AG09319 (cell line): ENCODE measurements around the gene HELZ.

Source experiments
- DNase-seq: peaks from one replicate; pipeline ENCODE4 v3.0.0-alpha.2; 2010; ENCODE audit warnings: low read depth; ENCODE audit errors: extremely low read depth
- TF ChIP-seq, protein P1 (sequence below): IDR thresholded peaks from 2 replicates; pipeline ENCODE4 v1.5.1; 2011; ENCODE audit warnings: low read depth, mild to moderate bottlenecking, inconsistent platforms, low read length, moderate library complexity

HELZ gene

DNA sequence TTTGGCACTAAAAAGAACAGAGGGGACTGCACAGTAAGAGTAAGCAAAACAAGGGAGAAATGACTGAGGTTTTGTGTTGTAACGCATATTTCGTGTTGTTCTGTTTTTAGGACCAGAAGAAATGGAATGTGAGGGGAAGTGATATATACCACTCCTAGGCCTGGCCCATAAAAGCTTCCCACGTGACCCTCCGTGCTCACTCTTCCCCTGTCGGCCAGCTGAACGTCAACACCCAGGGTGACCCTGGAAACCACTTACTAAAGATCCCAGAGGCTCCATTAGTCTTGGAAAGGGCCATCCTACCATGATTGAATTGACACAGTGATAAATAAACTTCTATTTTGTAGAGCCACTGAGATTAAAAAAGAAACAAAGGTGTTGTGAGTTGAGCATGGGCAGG is 79.8 kb downstream of the HELZ start:
- TF ChIP-seq, protein P1, sequence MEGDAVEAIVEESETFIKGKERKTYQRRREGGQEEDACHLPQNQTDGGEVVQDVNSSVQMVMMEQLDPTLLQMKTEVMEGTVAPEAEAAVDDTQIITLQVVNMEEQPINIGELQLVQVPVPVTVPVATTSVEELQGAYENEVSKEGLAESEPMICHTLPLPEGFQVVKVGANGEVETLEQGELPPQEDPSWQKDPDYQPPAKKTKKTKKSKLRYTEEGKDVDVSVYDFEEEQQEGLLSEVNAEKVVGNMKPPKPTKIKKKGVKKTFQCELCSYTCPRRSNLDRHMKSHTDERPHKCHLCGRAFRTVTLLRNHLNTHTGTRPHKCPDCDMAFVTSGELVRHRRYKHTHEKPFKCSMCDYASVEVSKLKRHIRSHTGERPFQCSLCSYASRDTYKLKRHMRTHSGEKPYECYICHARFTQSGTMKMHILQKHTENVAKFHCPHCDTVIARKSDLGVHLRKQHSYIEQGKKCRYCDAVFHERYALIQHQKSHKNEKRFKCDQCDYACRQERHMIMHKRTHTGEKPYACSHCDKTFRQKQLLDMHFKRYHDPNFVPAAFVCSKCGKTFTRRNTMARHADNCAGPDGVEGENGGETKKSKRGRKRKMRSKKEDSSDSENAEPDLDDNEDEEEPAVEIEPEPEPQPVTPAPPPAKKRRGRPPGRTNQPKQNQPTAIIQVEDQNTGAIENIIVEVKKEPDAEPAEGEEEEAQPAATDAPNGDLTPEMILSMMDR = no peak
- DNase-seq = no peak

DNA sequence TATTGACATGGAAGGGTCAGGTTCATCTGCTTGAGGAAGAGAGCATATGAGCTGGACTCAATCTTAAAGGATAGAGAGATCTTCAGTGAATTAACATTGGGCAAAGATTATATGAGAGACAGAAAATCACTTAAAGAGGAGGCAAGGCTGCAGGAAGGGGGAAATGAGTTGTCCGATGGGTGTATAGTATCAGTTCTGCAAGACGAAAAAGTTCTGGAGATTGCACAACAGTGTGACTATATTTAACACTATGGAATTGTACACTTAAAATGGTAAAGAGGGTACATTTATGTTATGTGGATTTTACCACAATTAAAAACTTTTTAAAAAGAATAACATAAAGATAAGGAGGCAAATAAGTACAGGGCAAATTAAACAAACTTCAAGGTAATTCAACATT is 80.7 kb downstream of the HELZ start:
- TF ChIP-seq, protein P1 = no peak
- no peak for DNase-seq

DNA sequence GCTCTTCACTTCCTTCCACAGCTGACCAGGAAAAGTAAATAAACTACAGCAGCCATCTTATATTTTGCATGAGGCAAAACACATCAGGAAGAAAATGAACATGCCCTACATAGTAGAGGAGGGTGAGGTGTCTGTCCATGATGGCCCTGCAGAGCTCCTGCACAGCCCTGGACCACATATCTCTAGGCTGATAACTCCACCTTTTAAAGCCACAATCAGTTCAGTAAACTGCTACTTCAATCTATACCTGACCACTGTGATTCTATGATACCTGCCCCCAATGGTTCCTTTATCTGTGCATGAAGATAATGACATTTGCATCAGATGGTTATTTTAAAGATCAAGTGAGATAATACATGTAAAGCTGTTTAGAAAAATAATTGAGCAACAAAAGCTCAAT is 82.2 kb downstream of the HELZ start:
- DNase-seq = no peak
- TF ChIP-seq, protein P1 = no peak

DNA sequence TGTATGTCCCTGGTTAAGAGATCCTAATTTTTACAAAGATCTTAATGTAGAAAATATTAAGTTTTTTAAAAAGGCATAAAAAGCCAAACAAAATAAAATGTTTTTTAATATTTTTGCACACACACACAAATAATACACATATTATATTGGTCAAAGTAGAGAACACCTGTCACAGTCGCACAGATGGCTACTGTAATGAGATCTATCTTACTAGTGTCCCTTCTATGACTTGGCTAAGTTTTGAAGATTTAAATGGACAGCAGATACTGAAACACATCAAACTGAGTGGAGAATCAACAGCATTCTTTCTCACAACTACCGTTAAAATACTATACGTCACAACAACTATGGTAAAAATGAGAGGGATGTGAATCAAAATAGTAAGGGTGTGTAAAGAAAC is 83.4 kb downstream of the HELZ start:
- DNase-seq = no peak
- TF ChIP-seq, protein P1 = no peak

DNA sequence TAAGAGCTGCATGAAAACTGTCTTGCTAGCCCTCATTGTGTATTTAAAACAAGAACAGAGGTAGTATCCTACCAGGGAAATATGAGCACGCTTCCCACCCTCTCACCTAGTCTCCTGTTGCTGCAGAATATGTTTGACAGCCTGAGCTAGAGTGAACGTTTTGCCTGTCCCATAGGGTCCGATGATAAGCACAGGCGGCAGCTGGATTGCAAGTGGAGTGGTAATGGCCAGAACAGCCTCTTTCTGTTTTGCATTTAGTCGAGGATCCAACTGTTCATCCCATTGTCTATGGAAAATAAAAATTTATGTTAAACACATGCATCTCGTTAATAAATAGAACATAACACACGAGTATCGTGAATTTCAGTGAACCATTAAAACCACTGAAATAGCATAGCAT is 84.2 kb downstream of the HELZ start:
- DNase-seq = no peak
- TF ChIP-seq, protein P1 = no peak

DNA sequence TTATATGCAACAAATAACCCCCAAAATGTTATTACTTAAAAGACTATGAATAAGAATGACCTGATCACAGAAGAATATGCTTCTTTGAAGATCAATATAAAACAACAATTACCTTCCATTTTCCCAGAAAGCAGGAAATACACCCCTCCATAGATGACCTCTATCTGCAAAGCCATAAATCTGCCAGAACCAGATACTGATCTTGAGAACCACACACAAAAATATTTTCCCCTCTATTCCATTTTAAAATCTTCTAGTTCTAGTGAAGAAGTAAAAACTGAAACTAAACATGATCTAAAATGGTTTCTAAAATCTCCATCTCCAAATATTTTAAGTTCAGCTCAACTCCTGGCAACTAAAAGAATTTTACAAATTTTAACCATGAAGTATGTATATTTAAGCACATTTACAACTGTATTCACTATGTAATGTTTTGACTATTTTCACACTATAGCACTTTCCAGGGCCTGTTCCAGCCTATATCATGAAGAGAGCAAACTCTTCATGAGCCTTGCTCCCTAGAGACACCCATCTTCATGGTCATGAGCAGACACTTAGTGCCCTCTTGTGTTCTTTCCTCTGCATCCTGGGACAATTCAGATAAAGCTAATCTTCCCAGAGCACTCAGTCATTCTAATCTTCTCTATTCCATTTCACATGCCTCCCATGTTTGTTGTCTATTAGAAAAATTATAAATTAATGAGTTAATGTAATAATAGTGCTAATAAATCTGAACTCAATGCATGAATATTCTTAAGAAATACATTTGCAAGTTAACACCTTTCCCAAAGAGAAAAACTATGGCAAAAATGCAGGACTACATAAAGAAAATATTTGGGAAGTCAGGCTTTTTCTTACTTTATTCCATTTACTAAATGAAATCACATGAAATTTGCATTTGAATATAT is 87.0 kb downstream of the HELZ start:
- DNase-seq = no peak
- TF ChIP-seq, protein P1 = peak; percentile 11
